HepG2 (cell line): Measurements from ENCODE around the gene TAF6. TPM values are rescaled to one million over a fixed set of nuclear protein-coding genes. Genes with fewer than 3 reads are reported as not detected.
A peak's percentile ranks its signal among the peaks of the same experiment; 100 is the strongest.

ENCODE experiments used
- JDP2 ChIP-seq: sonication (generic); formaldehyde crosslinking; IDR thresholded peaks from 2 replicates; pipeline ENCODE4 v1.8.1; 2022; ENCODE audit warnings: missing genetic modification reagents, borderline replicate concordance
- KIAA2018 ChIP-seq: sonication (generic); formaldehyde crosslinking; IDR thresholded peaks from 2 replicates; pipeline ENCODE4 v1.5.0; 2020; ENCODE audit warnings: mild to moderate bottlenecking, missing genetic modification reagents, borderline replicate concordance
- NCOR1 ChIP-seq: fragments of 200-600 bp; sonication (generic); IDR thresholded peaks from 2 replicates; pipeline ENCODE4 v1.7.0; 2017; ENCODE audit warnings: antibody characterized with exemption, low read length, borderline replicate concordance
- PATZ1 ChIP-seq: sonication (generic); formaldehyde crosslinking; IDR thresholded peaks from 2 replicates; pipeline ENCODE4 v1.4.0; 2020; ENCODE audit warnings: missing genetic modification reagents
- RARA ChIP-seq: IDR thresholded peaks from 2 replicates; pipeline ENCODE4 v1.6.1; 2016; ENCODE audit warnings: missing genetic modification reagents, missing compliant biosample characterization
- RERE ChIP-seq: IDR thresholded peaks from 2 replicates; pipeline ENCODE4 v1.6.1; 2016; ENCODE audit warnings: low read depth, missing genetic modification reagents, missing compliant biosample characterization
- SMAD1 ChIP-seq: sonication (generic); formaldehyde crosslinking; IDR thresholded peaks from 2 replicates; pipeline ENCODE4 v1.4.0; 2020; ENCODE audit warnings: missing genetic modification reagents, low read depth, mild to moderate bottlenecking, borderline replicate concordance
- SOX13 ChIP-seq, 3 experiments: fragments of 450-650 bp in 1 of 3; sonication (generic) in 1 of 3; formaldehyde crosslinking in 1 of 3; IDR thresholded peaks in 2 of 3; conservative IDR thresholded peaks in 1 of 3; 2 replicates each; pipeline versions ENCODE4 v1.5.0 to v1.6.1; 2016 to 2020; ENCODE audit warnings: antibody characterized with exemption in 1 of 3, mild to moderate bottlenecking in 1 of 3, missing compliant biosample characterization in 1 of 3, missing genetic modification reagents in 1 of 3, moderate library complexity in 1 of 3
- TFAP4 ChIP-seq: sonication (generic); IDR thresholded peaks from 2 replicates; pipeline ENCODE4 v1.6.1; 2016; ENCODE audit warnings: low read depth, borderline replicate concordance
- ZNF562 ChIP-seq: sonication (generic); formaldehyde crosslinking; IDR thresholded peaks from 2 replicates; pipeline ENCODE4 v1.8.0; 2022; ENCODE audit warnings: missing genetic modification reagents, borderline replicate concordance
- ZNF605 ChIP-seq: sonication (generic); formaldehyde crosslinking; IDR thresholded peaks from 2 replicates; pipeline ENCODE4 v1.8.0; 2022; ENCODE audit warnings: mild to moderate bottlenecking, missing genetic modification reagents
- polyA plus RNA-seq, 8 experiments: library from polyadenylated mRNA; depleted of rRNA in 3 of 8; stranded (reverse) in 7 of 8; unstranded in 1 of 8; fragments of >200 nt; fragmentation: Illumina TruSeq in 4 of 8; extraction: Trizol in 4 of 8; gene quantifications; 2 replicates each; pipeline versions ENCODE4 v1.2.1 to v1.2.3, GENCODE V29; 2011 to 2016; ENCODE audit warnings: low read depth in 4 of 8, missing spikeins in 1 of 8, mixed read lengths in 1 of 8; ENCODE audit not compliant: insufficient read depth in 1 of 8
- total RNA-seq, 5 experiments: library from RNA; depleted of rRNA; stranded (reverse); fragments of >200 nt; fragmentation: Illumina TruSeq; extraction: Trizol; gene quantifications; 2 replicates each; pipeline ENCODE4 v1.2.3, GENCODE V29; 2016; ENCODE audit warnings: low read depth in 1 of 5

The TAF6 gene
- total and polyA plus RNA-seq, 2 of the 13 experiments (the other 11 are each of a cell fraction or from before 2014, with no cell fraction given) = 12.9 to 18.8 TPM

GRCh38 chr7:100079024-100079560 lies 40.1 kb downstream of the TAF6 start (continued):
- TF ChIP-seq KIAA2018 (CRISPR knock-in tag) = no peak
- peak; percentile 72 for TF ChIP-seq PATZ1 (CRISPR knock-in tag)
- no peak for TF ChIP-seq JDP2 (CRISPR knock-in tag)
- TF ChIP-seq NCOR1 = peak; percentile 83
- TF ChIP-seq SOX13 (IDR thresholded peaks at IDR 0.05) = peak; percentile 65; the same call in 1 of the 2 replicates
- TF ChIP-seq SOX13 (CRISPR knock-in tag; conservative IDR thresholded peaks at IDR 0.05 in 1 of 2, IDR thresholded peaks at IDR 0.05 in 1 of 2) = peak in 1 of 2 experiments; percentile 88; a peak in 2 of 4 replicates
- no peak for TF ChIP-seq ZNF562 (CRISPR knock-in tag)
- peak; percentile 59; the same call in 1 of the 2 replicates for TF ChIP-seq SMAD1
- TF ChIP-seq RARA = peak; percentile 75
- TF ChIP-seq TFAP4 = peak; percentile 95
- 0 out of 2 replicates have a peak, but pooled peaks have one; percentile 16 for TF ChIP-seq RERE (CRISPR knock-in tag)
- peak; percentile 18; the same call in 1 of the 2 replicates for TF ChIP-seq ZNF605
